ENCODE measurements around the gene POLR3B. TPM values are rescaled to one million over a fixed set of nuclear protein-coding genes. Genes with fewer than 3 reads are reported as not detected.

Gene POLR3B
- total and polyA plus RNA-seq, 9 of the 15 experiments (the other 6 are each of a cell fraction or from before 2014, with no cell fraction given), result 7.6 to 17.9 (median 14.4) TPM

- TF ChIP-seq, protein P1, sequence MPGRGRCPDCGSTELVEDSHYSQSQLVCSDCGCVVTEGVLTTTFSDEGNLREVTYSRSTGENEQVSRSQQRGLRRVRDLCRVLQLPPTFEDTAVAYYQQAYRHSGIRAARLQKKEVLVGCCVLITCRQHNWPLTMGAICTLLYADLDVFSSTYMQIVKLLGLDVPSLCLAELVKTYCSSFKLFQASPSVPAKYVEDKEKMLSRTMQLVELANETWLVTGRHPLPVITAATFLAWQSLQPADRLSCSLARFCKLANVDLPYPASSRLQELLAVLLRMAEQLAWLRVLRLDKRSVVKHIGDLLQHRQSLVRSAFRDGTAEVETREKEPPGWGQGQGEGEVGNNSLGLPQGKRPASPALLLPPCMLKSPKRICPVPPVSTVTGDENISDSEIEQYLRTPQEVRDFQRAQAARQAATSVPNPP (IDR thresholded peaks at IDR 0.05; ENCODE audit: borderline replicate concordance, insufficient read depth, insufficient read length), result no peak
Observed at GRCh38 chr12:106425061-106425702, 67.6 kb downstream of the POLR3B start (continued).

DNA sequence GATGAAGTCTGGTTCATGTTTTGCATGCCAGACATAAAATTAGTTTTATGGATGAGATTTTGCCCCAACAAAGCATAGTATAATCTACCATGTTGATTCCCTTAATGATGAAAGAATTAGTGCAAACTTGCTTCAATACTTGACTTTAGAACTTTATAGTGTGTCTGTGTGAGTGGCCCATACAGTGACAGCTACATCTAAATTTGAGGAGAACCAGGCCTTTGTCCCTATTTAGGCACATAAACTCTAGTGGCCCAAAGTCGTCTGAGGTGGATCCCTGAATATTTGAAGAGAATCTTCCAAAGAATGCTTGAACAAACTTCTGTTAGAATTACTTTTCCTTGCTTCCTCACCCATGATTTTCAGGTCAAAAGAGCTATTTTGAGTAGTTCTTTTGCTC lies 70.4 kb downstream of the POLR3B start:
- no peaks in the 10 kb centered on the region for H3K4me1 ChIP-seq (replicated peaks in 1 of 2; ENCODE audit: control insufficient read depth in 2 of 2, insufficient read depth in 2 of 2, low read length in 2 of 2)
- no CpG with 5 or more reads among the region's 1 CpG for WGBS (ENCODE audit: insufficient coverage, low coverage, missing lambda C conversion rate)
- ATAC-seq (no peak), FAIRE-seq (no peak), DNase-seq (ENCODE audit: extremely low read depth in 1 of 4, low spot score in 3 of 4) (no peak)
- no peaks in the 10 kb centered on the region for H3K9me1 ChIP-seq (ENCODE audit: control insufficient read depth, insufficient read depth, low read length)
- no peak overlapping the region for H3K27ac ChIP-seq (ENCODE audit: extremely low read depth, low read depth, low read length)
- no peak overlapping the region for H3K9ac ChIP-seq (ENCODE audit: insufficient read depth in 1 of 2, low read depth in 2 of 2, low read length in 2 of 2)
- H3K4me3 ChIP-seq, result no peak overlapping the region
- H3K36me3 ChIP-seq (ENCODE audit: control insufficient read depth, insufficient read depth, low read length), result peaks cover 19% of the 10 kb centered on the region; the same call in 1 of the 3 replicates
- in situ Hi-C loops (cut with MboI) (no loop called here), intact Hi-C loops (cut with micrococcal nuclease) (no loop called here)
- ChIA-PET POLR2A (no interaction called here), CTCF (ENCODE audit: low intra/inter-chr PET ratio) (no interaction called here)
- H3K9me3 ChIP-seq (replicated peaks; ENCODE audit: control insufficient read depth, insufficient read depth, low read depth, low read length), result no peaks in the 10 kb centered on the region
- no peak overlapping the region for H2AFZ ChIP-seq (ENCODE audit: low read depth, low read length)
- no peak overlapping the region for H3K4me2 ChIP-seq (ENCODE audit: insufficient read depth, low read length)
- no peaks in the 10 kb centered on the region for H3K27me3 ChIP-seq (ENCODE audit: control insufficient read depth in 2 of 2, insufficient read depth in 2 of 2, low read length in 2 of 2)
- no peaks in the 10 kb centered on the region for H3K79me2 ChIP-seq (ENCODE audit: control insufficient read depth, insufficient read depth, low read length)
- H4K20me1 ChIP-seq (replicated peaks; ENCODE audit: control insufficient read depth, insufficient read depth, low read length), result no peaks in the 10 kb centered on the region
- no TSS peak for BruUV-seq (replicated peaks)
- TF ChIP-seq FOXP4 (CRISPR knock-in tag; IDR thresholded peaks at IDR 0.05; ENCODE audit: borderline replicate concordance) (no peak), SIN3B (IDR thresholded peaks at IDR 0.05; ENCODE audit: low read depth) (no peak), MTA1 (IDR thresholded peaks at IDR 0.05; ENCODE audit: borderline replicate concordance) (no peak), DACH1 (IDR thresholded peaks at IDR 0.05; ENCODE audit: partially characterized antibody) (no peak), MIER1 (IDR thresholded peaks at IDR 0.05; ENCODE audit: low read depth) (no peak), ZNF165 (CRISPR knock-in tag; IDR thresholded peaks at IDR 0.05; ENCODE audit: borderline replicate concordance) (no peak), POLR2AphosphoS5 (IDR thresholded peaks at IDR 0.05; ENCODE audit: control insufficient read depth, insufficient read depth, low read depth, low read length) (no peak), ZFP36 (IDR thresholded peaks at IDR 0.05; ENCODE audit: low read depth, low read length, partially characterized antibody) (no peak), ZNF184 (CRISPR knock-in tag; IDR thresholded peaks at IDR 0.05) (no peak), ZNF551 (CRISPR knock-in tag; IDR thresholded peaks at IDR 0.05) (no peak)
- TF ChIP-seq, protein P2, sequence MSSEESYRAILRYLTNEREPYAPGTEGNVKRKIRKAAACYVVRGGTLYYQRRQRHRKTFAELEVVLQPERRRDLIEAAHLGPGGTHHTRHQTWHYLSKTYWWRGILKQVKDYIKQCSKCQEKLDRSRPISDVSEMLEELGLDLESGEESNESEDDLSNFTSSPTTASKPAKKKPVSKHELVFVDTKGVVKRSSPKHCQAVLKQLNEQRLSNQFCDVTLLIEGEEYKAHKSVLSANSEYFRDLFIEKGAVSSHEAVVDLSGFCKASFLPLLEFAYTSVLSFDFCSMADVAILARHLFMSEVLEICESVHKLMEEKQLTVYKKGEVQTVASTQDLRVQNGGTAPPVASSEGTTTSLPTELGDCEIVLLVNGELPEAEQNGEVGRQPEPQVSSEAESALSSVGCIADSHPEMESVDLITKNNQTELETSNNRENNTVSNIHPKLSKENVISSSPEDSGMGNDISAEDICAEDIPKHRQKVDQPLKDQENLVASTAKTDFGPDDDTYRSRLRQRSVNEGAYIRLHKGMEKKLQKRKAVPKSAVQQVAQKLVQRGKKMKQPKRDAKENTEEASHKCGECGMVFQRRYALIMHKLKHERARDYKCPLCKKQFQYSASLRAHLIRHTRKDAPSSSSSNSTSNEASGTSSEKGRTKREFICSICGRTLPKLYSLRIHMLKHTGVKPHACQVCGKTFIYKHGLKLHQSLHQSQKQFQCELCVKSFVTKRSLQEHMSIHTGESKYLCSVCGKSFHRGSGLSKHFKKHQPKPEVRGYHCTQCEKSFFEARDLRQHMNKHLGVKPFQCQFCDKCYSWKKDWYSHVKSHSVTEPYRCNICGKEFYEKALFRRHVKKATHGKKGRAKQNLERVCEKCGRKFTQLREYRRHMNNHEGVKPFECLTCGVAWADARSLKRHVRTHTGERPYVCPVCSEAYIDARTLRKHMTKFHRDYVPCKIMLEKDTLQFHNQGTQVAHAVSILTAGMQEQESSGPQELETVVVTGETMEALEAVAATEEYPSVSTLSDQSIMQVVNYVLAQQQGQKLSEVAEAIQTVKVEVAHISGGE (CRISPR knock-in tag; IDR thresholded peaks at IDR 0.05), result no peak
- TF ChIP-seq, protein P3, sequence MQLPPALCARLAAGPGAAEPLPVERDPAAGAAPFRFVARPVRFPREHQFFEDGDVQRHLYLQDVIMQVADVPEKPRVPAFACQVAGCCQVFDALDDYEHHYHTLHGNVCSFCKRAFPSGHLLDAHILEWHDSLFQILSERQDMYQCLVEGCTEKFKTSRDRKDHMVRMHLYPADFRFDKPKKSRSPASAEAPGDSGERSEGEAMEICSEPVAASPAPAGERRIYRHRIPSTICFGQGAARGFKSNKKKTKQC (CRISPR knock-in tag; IDR thresholded peaks at IDR 0.05), result no peak

All from K562 (cell line).